Measurements from ENCODE around the gene PAPSS1. TPM values are rescaled to one million over a fixed set of nuclear protein-coding genes. Genes with fewer than 3 reads are reported as not detected.

The PAPSS1 gene
- total RNA-seq, 1 donor from 2014 or later, result 70.8 TPM

- H3K27ac ChIP-seq, result no peak overlapping the region
- no peak for DNase-seq
- no peaks in the 10 kb centered on the region for H3K4me1 ChIP-seq
- peaks cover 19% of the 10 kb centered on the region for H3K36me3 ChIP-seq
- no peak overlapping the region for H3K4me3 ChIP-seq
- TF ChIP-seq CTCF (IDR thresholded peaks at IDR 0.05), result no peak
- no peaks in the 10 kb centered on the region for H3K27me3 ChIP-seq
- intact Hi-C loops (cut with DNase I), result no loop called here
- no peaks in the 10 kb centered on the region for H3K9me3 ChIP-seq
- no peak for ATAC-seq
Measured at GRCh38 chr4:107640878-107641277, 79.2 kb downstream of the PAPSS1 start.

GRCh38 chr4:107640197-107640596, 79.8 kb downstream of the PAPSS1 start:
- intact Hi-C loops (cut with DNase I), result no loop called here
- no peak overlapping the region for H3K4me3 ChIP-seq
- ATAC-seq (no peak), DNase-seq (no peak)
- H3K27ac ChIP-seq, result no peak overlapping the region
- H3K36me3 ChIP-seq, result peaks cover 19% of the 10 kb centered on the region
- H3K27me3 ChIP-seq, result no peaks in the 10 kb centered on the region
- no peak for TF ChIP-seq CTCF (IDR thresholded peaks at IDR 0.05)
- H3K4me1 ChIP-seq, result no peaks in the 10 kb centered on the region
- H3K9me3 ChIP-seq, result no peaks in the 10 kb centered on the region

GRCh38 chr4:107635735-107636134, 84.3 kb downstream of the PAPSS1 start:
- no peaks in the 10 kb centered on the region for H3K9me3 ChIP-seq
- no peak overlapping the region for H3K4me3 ChIP-seq
- H3K4me1 ChIP-seq, result no peaks in the 10 kb centered on the region
- intact Hi-C loops (cut with DNase I), result no loop called here
- no peaks in the 10 kb centered on the region for H3K27me3 ChIP-seq
- no peak for DNase-seq
- H3K27ac ChIP-seq, result no peak overlapping the region
- ATAC-seq, result no peak
- TF ChIP-seq CTCF (IDR thresholded peaks at IDR 0.05), result no peak
- H3K36me3 ChIP-seq, result peaks cover 9% of the 10 kb centered on the region

GRCh38 chr4:107631560-107631959, 88.5 kb downstream of the PAPSS1 start:
- Histone ChIP-seq H3K4me3 (no peak overlapping the region), H3K4me1 (no peaks in the 10 kb centered on the region), H3K27ac (no peak overlapping the region), H3K27me3 (no peaks in the 10 kb centered on the region), H3K9me3 (no peaks in the 10 kb centered on the region), H3K36me3 (peaks cover 11% of the 10 kb centered on the region)
- intact Hi-C loops (cut with DNase I), result no loop called here
- ATAC-seq (no peak), DNase-seq (no peak)
- TF ChIP-seq CTCF (IDR thresholded peaks at IDR 0.05), result no peak

GRCh38 chr4:107630185-107630705, 89.8 kb downstream of the PAPSS1 start:
- ATAC-seq, result no peak
- Histone ChIP-seq H3K36me3 (peaks cover 11% of the 10 kb centered on the region), H3K27ac (no peak overlapping the region), H3K4me3 (no peak overlapping the region), H3K4me1 (no peaks in the 10 kb centered on the region), H3K9me3 (no peaks in the 10 kb centered on the region), H3K27me3 (no peaks in the 10 kb centered on the region)
- DNase-seq, result no peak
- intact Hi-C loops (cut with DNase I), result no loop called here
- no peak for TF ChIP-seq CTCF (IDR thresholded peaks at IDR 0.05)

GRCh38 chr4:107629318-107629717, 90.7 kb downstream of the PAPSS1 start:
- H3K4me3 ChIP-seq, result no peak overlapping the region
- H3K36me3 ChIP-seq, result peaks cover 11% of the 10 kb centered on the region
- H3K27ac ChIP-seq, result no peak overlapping the region
- H3K4me1 ChIP-seq, result no peaks in the 10 kb centered on the region
- no peak for TF ChIP-seq CTCF (IDR thresholded peaks at IDR 0.05)
- no peaks in the 10 kb centered on the region for H3K27me3 ChIP-seq
- ATAC-seq, result no peak
- no peaks in the 10 kb centered on the region for H3K9me3 ChIP-seq
- intact Hi-C loops (cut with DNase I), result no loop called here
- DNase-seq, result no peak

All from upper lobe of right lung (tissue), 1 donor.